Activated naive CD8-positive, alpha-beta T cell treated with anti-CD3 and anti-CD28 coated beads, Interleukin-2, amount 10 ng/mL, durations not matched to agents 7 days and 5 days (primary cell): Measurements from ENCODE around the gene DMD. TPM values are rescaled to one million over a fixed set of nuclear protein-coding genes. Genes with fewer than 3 reads are reported as not detected.

Source experiments
- ATAC-seq: fragments of 150-1000 bp; cut with Tn5 transposase; one replicate; pipeline ENCODE4 v1.10.0; 2021; ENCODE audit warnings: low read depth, moderate library complexity
- POLR2A ChIA-PET: fragments of 350-600 bp; sonication (Branson Sonifier 250); formaldehyde crosslinking; loops from one replicate; lab custom pipeline; 2021; ENCODE audit warnings: antibody characterized with exemption; lab: Charles Lee
- DNase-seq: peaks from one replicate; pipeline ENCODE4 v3.0.0; 2021
- H3K27ac Mint-ChIP-seq: one replicate; pipeline ENCODE4 v1.8.0; 2022; ENCODE audit warnings: mild to moderate bottlenecking, mixed read lengths
- H3K27me3 Mint-ChIP-seq: one replicate; pipeline ENCODE4 v1.8.0; 2022; ENCODE audit warnings: mild to moderate bottlenecking, moderate library complexity, mixed read lengths
- H3K36me3 Mint-ChIP-seq: one replicate; pipeline ENCODE4 v1.8.0; 2021; ENCODE audit warnings: mild to moderate bottlenecking, mixed read lengths
- H3K4me1 Mint-ChIP-seq: one replicate; pipeline ENCODE4 v1.8.0; 2021; ENCODE audit warnings: mixed read lengths
- H3K4me3 Mint-ChIP-seq: one replicate; pipeline ENCODE4 v1.8.0; 2022; ENCODE audit warnings: mild to moderate bottlenecking, moderate library complexity, mixed read lengths
- H3K9me3 Mint-ChIP-seq: one replicate; pipeline ENCODE4 v1.8.0; 2021; ENCODE audit warnings: mixed read lengths
- total RNA-seq, 2 experiments: library from RNA; stranded (reverse); gene quantifications; one replicate each; pipeline ENCODE4 v1.2.3, GENCODE V29; 2021

The DMD gene
- total RNA-seq, 2 experiments from 2014 or later: 0.17 TPM; not detected in 1

DNA sequence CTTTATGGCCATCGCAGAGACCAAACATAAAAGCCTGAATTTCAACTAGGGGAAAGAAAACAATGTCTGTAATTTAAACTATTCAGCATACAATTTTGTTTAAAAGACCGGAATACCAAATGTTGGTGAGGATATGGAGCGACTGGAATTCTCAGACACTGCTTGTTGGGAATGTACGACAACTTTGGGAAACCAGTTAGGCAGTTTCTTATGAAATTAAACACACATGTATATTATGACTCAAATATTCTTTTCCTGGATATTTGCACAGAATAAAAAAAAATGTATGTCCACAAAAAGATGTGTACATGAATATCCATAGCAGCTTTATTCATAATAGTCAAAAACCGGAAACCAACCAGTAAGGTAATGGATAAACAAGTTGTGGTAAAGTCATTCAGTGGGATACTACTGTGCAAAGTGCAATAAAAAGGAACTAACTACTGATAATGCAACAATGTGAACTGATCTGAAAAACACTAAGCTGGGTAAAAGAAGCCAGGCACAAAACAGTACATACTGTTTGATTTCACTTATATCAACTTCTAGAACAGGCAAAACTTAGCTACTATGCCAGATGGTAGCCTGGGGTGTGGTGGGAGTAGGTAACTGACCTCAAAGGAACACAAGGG, 1986.9 kb downstream of the DMD start:
- no peak overlapping the region for H3K4me3 Mint-ChIP-seq

DNA sequence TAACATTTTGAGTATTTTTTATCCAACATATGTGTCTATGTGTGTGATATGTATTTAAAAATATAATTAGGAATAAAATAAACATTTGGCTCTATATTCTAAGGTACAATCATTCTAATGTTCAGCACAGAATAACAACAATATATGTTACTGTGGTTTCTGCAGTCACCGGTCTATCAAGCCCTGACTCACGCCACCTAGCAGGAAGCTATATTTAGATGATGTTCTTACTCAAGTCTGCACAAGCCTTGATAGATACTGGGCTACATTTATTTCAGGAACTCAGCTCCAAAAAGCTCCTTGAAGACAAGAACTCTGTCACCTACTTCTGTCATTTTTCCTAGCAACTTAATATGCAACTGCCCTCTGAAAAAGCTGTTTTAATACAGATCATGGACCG, 1987.5 kb downstream of the DMD start:
- H3K27me3 Mint-ChIP-seq: no peaks in the 10 kb centered on the region
- POLR2A ChIA-PET: no interaction called here
- no peaks in the 10 kb centered on the region for H3K9me3 Mint-ChIP-seq
- no peak overlapping the region for H3K27ac Mint-ChIP-seq
- ATAC-seq (no peak), DNase-seq (no peak)
- H3K4me3 Mint-ChIP-seq: no peak overlapping the region
- H3K36me3 Mint-ChIP-seq: no peaks in the 10 kb centered on the region
- no peaks in the 10 kb centered on the region for H3K4me1 Mint-ChIP-seq

More for the DNA sequence above, 1986.9 kb downstream of the DMD start:
- ATAC-seq: no peak
- Mint-ChIP-seq H3K27me3 (no peaks in the 10 kb centered on the region), H3K27ac (no peak overlapping the region), H3K36me3 (no peaks in the 10 kb centered on the region), H3K4me1 (no peaks in the 10 kb centered on the region), H3K9me3 (no peaks in the 10 kb centered on the region)
- POLR2A ChIA-PET: no interaction called here
- DNase-seq: no peak

DNA sequence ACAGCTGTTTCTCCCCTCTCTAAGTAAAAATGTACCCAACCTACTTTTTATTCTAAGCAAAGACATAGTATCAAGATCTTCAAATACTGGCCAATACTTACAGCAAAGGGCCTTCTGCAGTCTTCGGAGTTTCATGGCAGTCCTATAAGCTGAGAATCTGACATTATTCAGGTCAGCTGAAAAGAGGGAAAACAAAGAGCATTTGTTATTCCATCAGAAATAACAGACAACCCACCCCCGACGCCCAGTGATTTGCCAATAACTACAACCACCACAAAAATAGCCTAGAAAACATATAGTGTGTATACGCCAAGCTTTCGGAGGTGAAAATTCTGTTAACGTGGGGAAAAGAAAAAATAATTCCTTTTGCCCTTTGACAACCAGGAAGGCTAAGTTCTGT, 1988.4 kb downstream of the DMD start:
- no peaks in the 10 kb centered on the region for H3K36me3 Mint-ChIP-seq
- no peak overlapping the region for H3K4me3 Mint-ChIP-seq
- POLR2A ChIA-PET: no interaction called here
- H3K9me3 Mint-ChIP-seq: no peaks in the 10 kb centered on the region
- ATAC-seq (no peak), DNase-seq (no peak)
- no peaks in the 10 kb centered on the region for H3K27me3 Mint-ChIP-seq
- H3K4me1 Mint-ChIP-seq: no peaks in the 10 kb centered on the region
- no peak overlapping the region for H3K27ac Mint-ChIP-seq

DNA sequence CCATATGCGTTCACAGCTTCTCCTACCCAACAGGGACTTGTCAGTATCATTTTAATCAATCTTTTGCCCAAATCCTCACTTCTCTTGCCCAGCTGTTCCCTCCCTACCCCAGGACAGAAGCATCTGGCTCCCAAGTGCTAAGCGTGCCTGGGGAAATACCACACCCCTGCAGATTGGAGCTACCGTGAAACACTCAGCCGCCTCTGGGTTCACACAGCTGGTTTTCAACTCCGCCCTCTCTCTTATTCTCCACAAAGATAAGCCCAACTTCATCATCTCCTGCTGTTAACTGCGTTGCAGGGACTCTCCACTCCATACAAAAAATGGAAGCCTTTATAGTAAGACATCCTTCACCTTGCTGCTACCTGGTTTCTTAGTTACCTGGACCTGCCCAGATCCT, 1992.2 kb downstream of the DMD start:
- no peaks in the 10 kb centered on the region for H3K27me3 Mint-ChIP-seq
- peaks cover 2% of the 10 kb centered on the region for H3K4me1 Mint-ChIP-seq
- no peaks in the 10 kb centered on the region for H3K9me3 Mint-ChIP-seq
- no peak overlapping the region for H3K27ac Mint-ChIP-seq
- POLR2A ChIA-PET: no interaction called here
- DNase-seq: no peak
- no peak overlapping the region for H3K4me3 Mint-ChIP-seq
- no peak for ATAC-seq
- H3K36me3 Mint-ChIP-seq: no peaks in the 10 kb centered on the region

DNA sequence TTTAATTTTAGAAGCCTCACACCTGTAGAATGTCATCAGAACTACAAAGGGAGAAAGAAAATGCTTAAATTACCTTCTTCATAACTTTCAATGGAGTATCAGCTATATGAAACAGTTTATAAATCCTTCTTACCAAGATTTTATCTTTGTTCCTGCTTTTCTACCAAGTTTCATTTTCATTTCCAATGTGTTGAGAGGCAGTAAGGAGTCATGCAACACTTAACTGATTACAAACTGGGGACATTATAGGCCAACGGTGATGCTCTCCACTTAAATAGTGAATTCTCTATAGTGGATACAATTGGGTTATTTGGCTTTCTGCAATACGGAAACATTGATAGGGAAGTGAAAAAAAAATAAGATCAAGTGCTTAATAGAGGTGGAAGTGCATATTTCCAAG, 1994.3 kb downstream of the DMD start:
- POLR2A ChIA-PET: no interaction called here
- Mint-ChIP-seq H3K27me3 (no peaks in the 10 kb centered on the region), H3K4me3 (no peak overlapping the region), H3K36me3 (no peaks in the 10 kb centered on the region), H3K9me3 (no peaks in the 10 kb centered on the region), H3K27ac (no peak overlapping the region), H3K4me1 (peaks cover 2% of the 10 kb centered on the region)
- no peak for DNase-seq
- ATAC-seq: no peak

DNA sequence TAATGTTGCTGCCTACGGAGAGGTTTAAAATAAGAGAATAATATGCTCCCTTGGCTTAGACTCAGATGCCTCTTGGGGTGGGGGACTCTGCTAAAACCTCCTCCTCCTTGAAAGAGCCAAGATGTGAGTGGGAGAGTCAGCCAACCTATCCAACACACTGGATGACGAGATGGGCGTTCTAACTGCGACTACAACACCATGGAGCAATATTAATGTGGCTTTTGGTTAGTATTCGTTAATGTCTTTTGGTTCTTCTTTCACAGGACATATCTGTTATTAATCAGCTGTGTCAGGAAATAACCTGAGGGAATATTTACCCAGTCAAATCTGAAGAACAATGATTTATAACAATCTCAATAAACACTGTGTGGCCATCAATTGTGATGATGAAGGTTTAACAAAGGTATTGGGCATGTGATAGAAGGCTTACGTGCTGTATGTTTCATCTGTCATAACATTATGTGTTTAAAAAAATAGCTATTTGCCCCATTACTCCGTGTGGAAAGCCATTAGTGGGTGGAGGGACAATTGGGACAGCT, 1996.0 kb downstream of the DMD start:
- Mint-ChIP-seq H3K9me3 (no peaks in the 10 kb centered on the region), H3K36me3 (no peaks in the 10 kb centered on the region), H3K4me3 (no peak overlapping the region), H3K27ac (no peak overlapping the region), H3K4me1 (peaks cover 2% of the 10 kb centered on the region), H3K27me3 (peaks cover 2% of the 10 kb centered on the region)
- DNase-seq: no peak
- POLR2A ChIA-PET: no interaction called here
- no peak for ATAC-seq

DNA sequence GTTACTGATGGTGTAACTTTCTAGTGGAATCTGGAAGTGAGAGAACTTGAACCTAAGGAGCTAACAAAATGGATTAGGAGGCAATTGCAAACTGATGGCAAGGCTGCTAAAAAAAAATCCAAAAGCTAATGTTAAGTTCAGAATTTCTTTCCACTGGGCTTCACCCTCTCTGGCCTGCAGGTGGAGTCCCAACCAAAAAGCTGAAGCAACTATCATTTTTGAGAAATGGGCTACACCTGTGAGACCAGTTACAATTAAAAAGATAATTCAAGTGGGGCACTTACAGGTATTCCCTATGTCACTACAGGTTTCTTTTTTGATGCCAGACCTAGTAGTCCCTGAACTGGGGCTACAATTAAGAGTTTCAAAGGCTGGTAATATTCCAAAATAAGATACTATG, 1997.4 kb downstream of the DMD start:
- no peak for ATAC-seq
- H3K9me3 Mint-ChIP-seq: no peaks in the 10 kb centered on the region
- no peak overlapping the region for H3K27ac Mint-ChIP-seq
- no peaks in the 10 kb centered on the region for H3K36me3 Mint-ChIP-seq
- peaks cover 2% of the 10 kb centered on the region for H3K4me1 Mint-ChIP-seq
- no peak overlapping the region for H3K4me3 Mint-ChIP-seq
- peaks cover 2% of the 10 kb centered on the region for H3K27me3 Mint-ChIP-seq
- POLR2A ChIA-PET: no interaction called here
- no peak for DNase-seq

DNA sequence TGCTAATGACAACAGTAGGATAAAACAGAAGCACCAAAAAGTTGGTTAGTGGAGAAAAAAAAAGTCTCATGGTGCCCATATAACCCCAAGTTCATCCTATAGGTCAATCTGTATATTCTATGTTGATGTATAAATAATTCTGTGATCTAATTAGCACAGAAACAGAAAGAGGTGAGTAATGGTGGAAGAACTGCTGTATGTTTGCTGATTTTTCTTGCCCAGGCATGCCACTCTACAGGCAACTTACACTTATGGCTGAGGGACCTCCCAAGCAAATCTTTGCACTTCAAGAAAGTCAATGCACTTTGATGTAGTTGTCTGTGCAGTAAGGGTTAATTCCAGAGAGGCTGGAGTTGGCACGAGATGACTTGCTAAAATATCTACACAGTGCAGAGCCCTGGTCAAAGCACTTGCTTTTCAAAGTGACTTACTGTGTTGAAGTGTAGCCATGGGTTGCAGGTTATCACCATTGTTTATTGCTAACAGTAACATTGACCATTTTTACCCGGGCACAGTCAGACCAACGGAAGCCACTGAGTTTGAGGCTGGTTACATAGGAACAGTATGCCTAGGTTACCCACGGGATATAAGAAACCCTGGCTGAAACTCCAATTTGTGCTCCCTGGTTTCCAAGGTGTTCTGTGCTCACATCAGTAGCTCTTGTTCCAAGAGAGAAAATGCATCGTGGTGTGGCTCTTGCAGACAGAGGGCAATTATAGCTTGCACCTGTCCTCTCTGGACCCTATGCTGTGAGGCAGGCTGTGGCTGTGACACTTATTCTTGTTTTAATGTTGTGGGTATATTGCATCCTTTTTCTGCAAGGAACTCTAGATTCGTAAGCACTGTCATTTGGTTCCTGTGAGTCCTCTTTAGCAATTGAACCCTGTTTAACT, 1998.2 kb downstream of the DMD start:
- Mint-ChIP-seq H3K36me3 (no peaks in the 10 kb centered on the region), H3K4me1 (peaks cover 2% of the 10 kb centered on the region), H3K27me3 (peaks cover 2% of the 10 kb centered on the region), H3K4me3 (no peak overlapping the region), H3K27ac (no peak overlapping the region), H3K9me3 (no peaks in the 10 kb centered on the region)
- DNase-seq (no peak), ATAC-seq (no peak)
- POLR2A ChIA-PET: no interaction called here

DNA sequence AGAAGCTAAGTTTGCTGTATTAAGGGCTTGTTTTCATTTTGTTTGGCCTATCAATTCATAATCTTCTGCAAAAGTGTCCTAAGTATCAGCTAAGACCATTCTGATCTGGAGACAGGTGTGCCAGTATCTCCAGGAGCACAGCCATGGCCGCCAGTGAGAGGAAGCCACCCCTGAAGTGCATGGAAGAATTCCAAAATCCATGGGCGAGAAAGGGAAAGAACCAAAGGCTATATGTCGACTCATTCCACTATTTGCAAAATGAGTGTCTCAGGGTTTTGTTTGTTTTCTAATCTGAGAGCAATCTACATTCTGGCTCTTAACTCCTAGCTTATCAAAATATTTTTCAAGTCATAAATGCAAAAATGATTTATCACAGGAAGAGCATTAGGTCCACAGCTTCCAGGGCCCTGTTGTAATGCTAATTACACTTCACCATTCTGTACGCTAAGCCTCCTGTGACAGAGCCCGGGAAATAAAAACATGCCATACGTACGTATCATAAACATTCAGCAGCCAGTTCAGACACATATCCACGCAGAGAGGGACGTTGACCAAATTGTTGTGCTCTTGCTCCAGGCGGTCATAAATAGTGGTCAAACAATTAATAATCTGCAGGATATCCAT, 2002.2 kb downstream of the DMD start:
- Mint-ChIP-seq H3K4me1 (no peaks in the 10 kb centered on the region), H3K9me3 (no peaks in the 10 kb centered on the region), H3K36me3 (no peaks in the 10 kb centered on the region), H3K27me3 (peaks cover 3% of the 10 kb centered on the region), H3K27ac (no peak overlapping the region), H3K4me3 (no peak overlapping the region)
- DNase-seq (no peak), ATAC-seq (no peak)
- POLR2A ChIA-PET: no interaction called here

DNA sequence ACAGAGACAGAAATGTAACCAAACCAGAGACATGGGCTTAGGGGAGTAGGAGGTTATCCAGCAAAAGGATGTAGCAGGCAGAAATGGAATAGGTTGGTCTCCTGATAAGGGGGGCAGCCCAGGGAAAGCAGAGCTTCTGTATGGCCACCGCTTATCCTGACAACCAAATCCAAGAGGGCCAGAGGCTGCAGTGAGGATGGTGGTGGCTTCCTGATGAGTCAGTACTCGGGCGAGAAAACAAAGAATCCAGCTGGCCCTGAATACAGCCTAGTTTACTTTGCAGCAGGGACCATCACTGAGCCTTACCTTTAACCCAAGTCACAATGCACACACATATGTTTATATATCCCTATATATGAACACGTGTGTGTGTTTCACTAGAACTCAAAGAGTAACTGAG, 2009.8 kb downstream of the DMD start:
- H3K27ac Mint-ChIP-seq: no peak overlapping the region
- DNase-seq: no peak

DNA sequence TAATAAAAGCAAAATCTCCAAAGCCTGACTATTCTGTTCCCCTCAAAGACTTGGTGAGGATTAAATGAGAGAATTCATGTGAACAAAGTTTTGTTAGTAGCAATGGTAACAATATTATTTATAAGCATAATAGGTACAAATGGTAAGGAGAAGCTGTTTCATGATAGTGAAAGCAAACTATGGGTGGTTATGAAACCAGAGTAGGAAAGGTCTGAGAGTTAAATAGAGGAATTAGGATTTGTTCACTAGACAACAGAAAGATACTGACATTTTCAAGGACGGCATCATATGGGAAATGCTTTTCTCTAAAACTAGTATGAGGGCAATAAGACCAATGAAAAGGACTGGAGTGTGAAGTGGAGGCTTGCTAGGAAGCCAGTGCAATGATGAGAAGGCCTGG, 2010.9 kb downstream of the DMD start:
- POLR2A ChIA-PET: no interaction called here
- Mint-ChIP-seq H3K4me3 (no peak overlapping the region), H3K27ac (no peak overlapping the region), H3K36me3 (no peaks in the 10 kb centered on the region), H3K27me3 (no peaks in the 10 kb centered on the region), H3K4me1 (no peaks in the 10 kb centered on the region), H3K9me3 (no peaks in the 10 kb centered on the region)
- no peak for ATAC-seq
- no peak for DNase-seq

More for the DNA sequence above, 2009.8 kb downstream of the DMD start:
- no peaks in the 10 kb centered on the region for H3K36me3 Mint-ChIP-seq
- no peaks in the 10 kb centered on the region for H3K9me3 Mint-ChIP-seq
- no peaks in the 10 kb centered on the region for H3K4me1 Mint-ChIP-seq
- H3K27me3 Mint-ChIP-seq: no peaks in the 10 kb centered on the region
- POLR2A ChIA-PET: no interaction called here
- ATAC-seq: no peak
- no peak overlapping the region for H3K4me3 Mint-ChIP-seq

DNA sequence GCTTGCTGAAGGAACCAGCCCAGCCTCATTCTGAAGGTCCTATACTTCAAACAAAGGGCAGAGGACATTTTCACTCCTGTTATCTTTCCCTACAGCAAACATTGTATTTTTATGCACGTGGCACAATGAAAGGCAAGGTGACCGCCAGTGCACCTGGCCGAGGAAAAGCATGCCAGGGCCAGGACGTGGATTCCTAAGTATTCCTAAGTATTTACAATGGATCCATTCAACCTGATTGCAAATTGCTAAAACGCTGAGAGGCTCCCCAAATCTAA, 2011.6 kb downstream of the DMD start:
- DNase-seq (no peak), ATAC-seq (no peak)
- no peaks in the 10 kb centered on the region for H3K4me1 Mint-ChIP-seq
- no peak overlapping the region for H3K27ac Mint-ChIP-seq
- no peaks in the 10 kb centered on the region for H3K27me3 Mint-ChIP-seq
- no peaks in the 10 kb centered on the region for H3K9me3 Mint-ChIP-seq
- POLR2A ChIA-PET: no interaction called here
- H3K4me3 Mint-ChIP-seq: no peak overlapping the region
- no peaks in the 10 kb centered on the region for H3K36me3 Mint-ChIP-seq

DNA sequence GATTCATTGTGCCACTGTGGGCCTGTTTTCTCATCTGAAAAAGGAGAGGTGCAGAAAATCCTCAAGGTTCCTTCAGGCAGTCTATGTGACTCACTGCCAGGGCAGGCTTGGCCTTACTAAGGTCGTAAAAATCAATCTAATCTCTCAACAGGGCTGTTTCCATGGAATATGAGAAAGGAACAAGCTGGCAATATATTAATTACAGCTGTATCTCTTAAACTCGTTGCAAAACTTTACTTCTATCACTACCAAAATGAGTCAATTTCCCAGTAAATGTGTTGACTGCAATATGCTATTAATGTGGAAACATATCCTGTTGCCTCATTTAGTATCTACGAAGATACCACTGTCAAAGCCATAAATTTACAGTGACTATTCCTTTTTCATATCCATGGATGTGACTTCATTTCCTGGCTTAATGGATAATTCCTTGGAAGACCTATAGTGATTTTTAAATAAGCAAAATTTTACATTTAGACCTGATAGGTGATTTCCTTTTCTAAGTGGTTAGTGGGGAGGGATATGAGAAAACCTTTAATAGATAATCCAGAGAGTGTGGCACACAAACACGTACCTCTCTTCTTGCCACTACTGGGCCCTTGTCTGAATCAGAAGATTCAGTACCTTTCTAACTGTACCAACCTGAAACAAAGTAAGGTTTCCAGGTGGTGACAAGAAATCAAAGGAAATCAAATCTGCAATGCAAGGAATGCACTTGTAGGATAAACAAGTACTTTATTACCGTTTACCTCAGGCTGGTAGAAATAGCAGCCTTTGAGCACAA, 2012.1 kb downstream of the DMD start:
- H3K9me3 Mint-ChIP-seq: no peaks in the 10 kb centered on the region
- no peak overlapping the region for H3K27ac Mint-ChIP-seq
- no peaks in the 10 kb centered on the region for H3K36me3 Mint-ChIP-seq
- H3K4me1 Mint-ChIP-seq: no peaks in the 10 kb centered on the region
- POLR2A ChIA-PET: no interaction called here
- ATAC-seq (no peak), DNase-seq (no peak)
- no peaks in the 10 kb centered on the region for H3K27me3 Mint-ChIP-seq
- no peak overlapping the region for H3K4me3 Mint-ChIP-seq
